22Rv1 (cell line): Measurements from ENCODE around the gene PLCB1.

Source experiments
- H3K27ac ChIP-seq: fragments of 450-650 bp; 2 replicates; pipeline ENCODE4 v1.5.1; 2017
- CTCF ChIP-seq: fragments of 450-650 bp; IDR thresholded peaks from 2 replicates; pipeline ENCODE4 v1.5.1; 2017; ENCODE audit warnings: mild to moderate bottlenecking
- ZFX ChIP-seq: fragments of 450-650 bp; IDR thresholded peaks from 2 replicates; pipeline ENCODE4 v1.6.1; 2017; ENCODE audit warnings: antibody characterized with exemption, borderline replicate concordance

PLCB1 gene

GRCh38 chr20:8322662-8323217, 190.7 kb downstream of the PLCB1 start:
- no peak overlapping the region for H3K27ac ChIP-seq
- TF ChIP-seq CTCF: no peak
- no peak for TF ChIP-seq ZFX

- no peak overlapping the region for H3K27ac ChIP-seq
- no peak for TF ChIP-seq CTCF
- no peak for TF ChIP-seq ZFX
Observed at GRCh38 chr20:8326191-8326590, 194.1 kb downstream of the PLCB1 start.

GRCh38 chr20:8326899-8327298, 194.8 kb downstream of the PLCB1 start:
- no peak overlapping the region for H3K27ac ChIP-seq
- TF ChIP-seq CTCF (no peak), ZFX (no peak)

- no peak overlapping the region for H3K27ac ChIP-seq
- TF ChIP-seq ZFX (no peak), CTCF (no peak)
Observed at GRCh38 chr20:8328189-8328588, 196.1 kb downstream of the PLCB1 start.

GRCh38 chr20:8330319-8330784, 198.3 kb downstream of the PLCB1 start:
- TF ChIP-seq ZFX: no peak
- TF ChIP-seq CTCF: no peak
- no peak overlapping the region for H3K27ac ChIP-seq

GRCh38 chr20:8330785-8331695, 199.0 kb downstream of the PLCB1 start:
- H3K27ac ChIP-seq: no peak overlapping the region
- no peak for TF ChIP-seq CTCF
- no peak for TF ChIP-seq ZFX

- TF ChIP-seq ZFX (no peak), CTCF (no peak)
- H3K27ac ChIP-seq: no peak overlapping the region
Observed at GRCh38 chr20:8331740-8332412, 199.8 kb downstream of the PLCB1 start.
